Activated effector memory CD4-positive, alpha-beta T cell treated with anti-CD3 and anti-CD28 coated beads, Interleukin-2, amount 50 U/mL, for 16 hours (primary cell): ENCODE data around the gene CRYBB1.

ENCODE experiments used
- DNase-seq: peaks from one replicate; pipeline ENCODE4 v3.0.0-alpha.2; 2020

Gene CRYBB1

DNA sequence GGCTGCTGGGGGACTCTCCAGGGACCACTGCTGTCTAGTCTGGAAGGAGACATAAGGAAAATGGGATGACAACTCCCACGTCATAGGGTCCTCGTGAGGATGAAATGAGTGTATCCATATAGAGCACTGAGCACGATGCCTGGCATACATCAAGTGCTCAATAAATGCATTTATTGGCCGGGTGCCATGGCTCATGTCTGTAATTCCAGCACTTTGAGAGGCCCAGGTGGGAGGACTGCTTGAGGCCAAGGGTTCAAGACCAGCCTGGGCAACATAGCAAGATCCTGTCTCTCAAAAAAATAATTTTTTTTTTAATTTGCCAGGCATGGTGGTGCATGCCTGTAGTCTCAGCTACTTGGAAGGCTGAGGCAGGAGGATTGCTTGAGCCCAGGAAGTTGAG lies 15.7 kb downstream of the CRYBB1 start:
- no peak for DNase-seq

DNA sequence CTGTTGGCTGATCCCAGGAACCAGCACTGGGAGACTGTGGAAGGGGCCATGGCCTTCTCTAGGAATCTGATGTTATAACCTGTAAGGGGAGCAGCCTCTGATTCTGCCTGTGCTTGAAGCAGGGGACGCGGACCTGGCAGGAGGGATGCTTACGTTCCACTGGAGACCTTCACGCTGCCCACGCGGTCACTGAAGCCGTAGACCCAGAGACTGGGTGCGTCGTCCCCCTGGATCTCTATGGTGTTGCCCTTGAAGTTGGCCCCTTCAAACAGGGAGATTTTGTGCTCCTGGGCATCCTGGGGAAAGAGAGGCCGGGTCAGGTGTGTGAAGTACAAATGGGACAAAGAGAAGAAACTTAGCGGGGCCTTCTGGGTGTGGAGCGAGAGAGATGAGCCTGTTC lies 16.1 kb downstream of the CRYBB1 start:
- no peak for DNase-seq

DNA sequence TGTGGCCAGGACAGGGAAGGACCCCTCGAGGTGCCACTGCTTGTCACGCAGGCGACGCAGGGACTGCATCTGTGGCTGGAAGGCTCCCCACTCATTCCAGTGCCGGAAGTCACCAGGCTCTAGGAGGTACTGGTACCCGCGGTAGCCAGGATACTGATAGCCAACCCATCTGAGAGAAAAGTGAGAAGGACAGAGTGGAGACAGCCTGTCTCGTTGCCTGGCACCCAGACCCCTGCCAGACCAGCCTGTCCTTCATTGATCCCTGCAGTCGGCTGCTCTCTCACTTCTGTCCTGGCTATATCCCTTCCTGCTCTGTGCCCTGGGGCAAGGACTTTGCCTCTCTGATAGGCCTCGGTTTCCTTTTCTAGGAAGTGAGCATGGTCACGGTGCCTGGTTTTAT lies 18.3 kb downstream of the CRYBB1 start:
- no peak for DNase-seq

DNA sequence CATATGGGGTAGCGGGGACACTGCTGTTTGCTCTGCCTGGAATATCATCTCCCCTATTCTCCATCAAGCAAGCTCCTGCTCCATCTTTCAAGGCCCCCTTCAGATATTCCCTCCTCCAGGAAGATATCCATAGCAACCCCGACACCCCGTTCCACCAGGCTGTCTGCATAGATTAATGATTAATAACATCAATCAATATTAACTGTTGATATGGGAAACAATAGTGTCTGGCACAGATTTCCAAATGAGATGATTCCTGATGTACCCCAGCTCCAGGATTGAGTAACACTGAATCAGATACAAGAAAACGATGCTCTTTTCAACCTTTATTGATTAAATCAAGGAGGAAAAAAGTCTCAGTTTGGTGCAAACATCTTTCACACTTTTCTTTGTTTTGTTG lies 20.3 kb downstream of the CRYBB1 start:
- DNase-seq: no peak

DNA sequence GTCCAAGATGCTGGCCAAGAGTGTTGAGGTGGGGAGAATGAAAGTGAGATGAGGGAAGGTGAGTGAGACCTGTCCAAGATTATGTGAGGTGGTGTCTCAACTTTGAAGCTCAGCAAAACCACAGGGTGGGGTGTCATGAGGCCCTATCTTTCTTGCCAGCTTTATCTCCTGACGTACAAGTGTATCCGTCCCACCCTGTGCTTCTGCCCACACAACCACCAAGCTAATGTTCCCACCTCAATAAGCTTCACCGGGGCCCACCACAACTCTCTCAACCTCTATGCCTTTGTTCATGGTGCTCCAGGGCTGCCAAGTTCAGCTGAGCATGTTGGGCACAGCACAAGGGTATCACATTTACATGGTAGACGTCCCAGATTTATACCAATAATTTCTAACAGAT lies 20.8 kb downstream of the CRYBB1 start:
- no peak for DNase-seq

DNA sequence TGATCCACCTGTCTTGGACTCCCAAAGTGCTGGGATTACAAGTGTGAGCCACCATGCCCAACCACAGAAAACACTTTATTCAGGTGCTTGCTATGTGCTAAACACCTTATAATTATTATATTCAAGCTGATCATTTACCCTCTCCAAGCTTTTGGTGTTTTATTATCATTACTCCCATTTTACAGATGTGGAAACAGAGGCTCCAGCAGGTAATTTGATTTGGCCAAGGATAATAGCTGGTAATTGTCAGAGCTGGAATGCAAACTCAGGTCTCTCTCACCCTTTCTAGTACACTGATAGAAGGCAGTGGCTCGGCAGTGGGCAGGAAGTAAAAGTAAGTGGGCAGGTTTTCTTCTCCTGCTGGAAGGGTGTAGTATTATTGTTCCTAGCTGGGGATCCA lies 24.1 kb downstream of the CRYBB1 start:
- DNase-seq: no peak

DNA sequence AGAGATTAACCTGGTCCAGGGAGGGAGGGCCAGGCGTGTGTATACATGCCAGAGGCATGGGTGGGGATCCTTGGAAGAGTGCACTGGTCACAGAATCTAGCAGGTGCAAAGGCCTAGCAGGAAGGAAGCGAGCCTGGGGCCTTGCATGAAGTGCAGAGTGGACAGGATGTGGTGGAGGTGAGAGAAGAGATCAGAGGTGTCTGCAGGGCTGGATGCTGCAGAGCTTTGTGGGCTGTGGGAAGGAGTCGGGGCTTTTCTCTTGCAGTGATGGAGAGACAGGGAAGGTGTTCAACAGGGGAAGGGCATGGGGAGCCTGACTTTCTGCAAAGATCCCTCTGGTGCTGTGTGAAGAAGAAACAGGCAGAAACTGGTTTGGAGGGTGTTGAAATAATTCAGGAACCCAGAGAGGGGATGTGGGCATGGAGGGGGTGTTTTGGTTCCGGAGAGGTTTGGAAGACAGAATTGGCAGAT lies 25.4 kb downstream of the CRYBB1 start:
- peak; percentile 73 for DNase-seq

DNA sequence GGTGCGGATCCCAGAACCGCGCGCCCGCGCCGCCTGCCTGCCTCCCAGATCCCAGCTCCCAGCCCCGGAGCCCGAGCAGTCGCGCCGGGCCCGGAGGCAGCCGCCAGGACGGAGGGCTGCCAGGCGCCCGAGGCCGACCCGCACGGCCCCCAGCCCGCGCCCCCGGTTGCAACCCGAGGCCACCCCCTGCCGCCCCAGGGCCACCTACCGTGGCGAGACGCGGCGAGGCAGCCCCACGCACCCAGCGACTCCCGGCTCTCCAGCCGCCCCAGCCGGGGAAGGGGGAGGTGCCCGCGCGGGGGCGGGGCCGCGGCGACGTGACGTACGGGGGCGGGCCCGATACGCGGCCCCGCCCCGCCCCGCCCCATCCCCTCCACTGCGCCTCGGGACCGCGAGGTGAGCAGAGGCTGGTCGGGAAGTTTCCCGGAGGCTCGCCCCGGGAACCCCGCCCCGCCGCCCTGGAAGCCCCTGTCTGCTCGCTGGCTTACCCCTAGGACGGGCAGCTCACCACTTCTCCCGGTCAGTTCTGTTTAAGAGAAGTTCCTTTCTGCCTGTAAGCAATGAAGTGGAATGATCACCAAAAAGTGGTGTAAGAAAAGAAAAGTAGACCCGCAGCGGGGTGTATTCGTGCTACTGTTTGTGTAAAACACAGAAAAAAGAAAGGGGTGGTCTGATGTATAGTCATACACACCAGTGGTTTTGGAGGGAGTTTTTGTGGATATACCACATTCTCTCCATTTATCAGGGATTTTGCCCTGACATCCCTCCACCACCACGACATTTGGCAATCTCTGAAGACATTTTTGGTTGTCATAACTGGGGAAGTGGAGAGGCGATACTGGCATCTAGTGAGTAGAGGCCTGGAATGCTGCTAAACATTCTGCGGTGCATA lies 27.7 kb downstream of the CRYBB1 start, which contains the start of gene TPST2:
TPST2 (minus strand) TSS at position 288 of the 892 bp plus-strand sequence. CDS start 48,502 bp downstream, outside the sequence.
- DNase-seq: peak; percentile 93

DNA sequence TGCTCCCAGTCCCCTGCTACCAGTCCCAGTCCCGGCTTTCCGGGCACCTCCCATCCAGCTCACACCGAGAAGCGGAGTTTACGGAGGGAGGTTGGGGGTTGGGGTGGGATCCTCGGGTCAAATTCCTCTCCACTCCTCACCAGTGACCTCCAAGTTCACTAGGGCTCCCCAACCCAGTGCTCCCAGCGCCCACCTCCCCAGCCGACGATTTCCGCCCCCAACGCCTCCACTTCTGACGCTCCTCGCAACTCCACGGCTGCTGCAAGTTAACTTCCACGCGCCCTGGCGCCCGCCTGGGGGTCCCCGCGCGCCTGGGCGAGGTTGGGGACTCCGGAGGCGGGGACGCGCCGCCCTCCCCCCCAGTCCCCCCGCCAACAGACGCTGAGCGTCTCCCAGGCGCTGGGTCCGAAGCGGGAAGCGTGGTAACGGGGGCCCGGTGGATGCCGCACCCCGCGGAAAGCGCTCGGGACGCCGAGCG lies 28.4 kb downstream of the CRYBB1 start:
- peak; percentile 74 for DNase-seq

DNA sequence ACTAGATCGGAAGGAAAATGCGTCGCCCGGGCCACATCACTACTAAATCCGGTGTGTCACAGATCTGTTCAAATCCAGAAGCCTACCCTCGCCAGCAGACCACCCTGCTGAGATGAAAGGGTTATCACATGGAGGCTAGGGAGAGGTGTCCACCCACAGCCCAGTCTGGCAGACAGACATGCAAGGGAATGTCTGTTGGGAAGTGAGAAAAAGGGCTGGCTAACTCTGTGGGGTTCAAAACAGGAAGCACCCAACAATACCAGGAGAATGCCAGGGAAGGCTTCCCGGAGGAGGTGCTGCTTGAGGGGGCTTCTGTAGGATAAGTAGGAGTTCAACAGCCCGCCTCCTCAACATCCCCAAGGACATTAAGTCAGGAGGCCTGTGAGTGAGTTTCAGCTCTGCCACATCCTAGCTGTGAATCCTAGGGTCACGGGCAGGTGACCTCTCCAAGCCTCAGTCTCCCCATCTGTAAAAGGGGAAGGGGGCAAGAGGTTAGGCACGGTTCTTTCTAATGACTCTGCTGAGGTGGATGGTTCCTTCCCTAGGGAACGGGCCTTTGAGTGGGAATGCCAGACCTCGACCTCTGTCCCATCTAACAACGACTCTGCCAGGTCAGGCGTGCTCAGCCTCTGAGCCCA lies 29.0 kb downstream of the CRYBB1 start:
- DNase-seq: no peak

DNA sequence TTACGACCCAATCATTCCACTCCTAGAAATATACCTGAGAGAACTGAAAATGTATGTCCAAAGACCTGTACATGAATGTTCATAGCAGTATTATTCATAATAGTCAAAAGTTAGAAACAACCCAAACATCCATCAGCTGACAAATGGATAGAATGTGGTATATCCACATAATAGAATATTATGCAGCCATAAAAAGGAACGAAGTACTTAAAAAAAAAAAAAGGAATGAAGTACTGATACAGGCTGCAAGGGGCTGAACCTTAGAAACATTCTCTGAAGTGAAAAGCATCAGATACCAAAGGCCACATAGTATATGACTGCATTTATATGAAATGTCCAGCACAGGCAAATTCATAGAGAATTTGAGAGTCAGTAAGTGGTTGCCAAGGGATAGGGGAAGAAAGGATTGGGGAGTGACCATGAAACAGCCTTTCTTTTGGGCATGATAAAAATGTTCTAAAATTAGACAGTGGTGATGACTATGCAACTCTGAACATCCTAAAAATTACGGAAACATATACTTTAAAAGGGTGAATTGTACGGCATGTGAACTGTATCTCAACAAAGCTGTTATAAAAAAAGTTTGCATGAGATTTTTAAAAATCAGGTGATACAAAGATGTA lies 29.7 kb downstream of the CRYBB1 start:
- DNase-seq: no peak

DNA sequence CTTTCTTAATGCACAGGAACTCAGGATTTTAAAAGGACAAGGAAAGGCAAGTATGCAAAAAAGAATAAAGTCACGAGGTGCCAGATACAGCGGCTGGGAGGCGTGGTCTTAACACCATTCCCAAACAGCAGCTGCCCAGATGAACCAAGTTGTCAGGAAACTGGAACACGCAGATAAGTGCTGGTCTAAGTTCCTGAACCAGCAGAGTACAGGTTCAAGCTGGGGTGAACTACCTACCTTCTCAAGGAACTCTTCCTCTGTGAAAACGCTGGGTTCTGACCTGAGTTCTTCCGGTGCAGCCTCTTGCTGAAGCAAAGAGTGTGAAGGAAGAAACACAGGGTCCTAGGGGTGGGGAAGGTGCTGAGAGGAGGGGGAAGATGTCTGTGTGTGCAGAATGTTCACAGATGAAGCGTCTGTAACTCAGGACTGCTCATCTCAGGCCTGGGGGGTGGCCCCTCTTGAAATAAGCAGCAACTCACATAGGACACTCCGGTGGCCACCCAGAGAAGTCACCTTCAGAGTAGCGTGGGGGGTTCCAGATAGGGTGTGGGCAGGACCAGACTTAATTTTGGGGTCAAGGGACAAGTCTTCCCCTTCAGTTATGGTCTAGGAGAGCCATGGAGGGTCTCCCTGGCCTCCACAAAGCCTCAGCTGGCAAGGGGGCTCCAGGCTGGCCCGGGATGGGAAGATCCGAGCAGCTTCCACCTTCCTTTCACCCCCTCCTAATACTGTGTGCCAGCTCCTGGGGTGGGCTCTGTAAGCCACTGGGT lies 31.1 kb downstream of the CRYBB1 start:
- no peak for DNase-seq

DNA sequence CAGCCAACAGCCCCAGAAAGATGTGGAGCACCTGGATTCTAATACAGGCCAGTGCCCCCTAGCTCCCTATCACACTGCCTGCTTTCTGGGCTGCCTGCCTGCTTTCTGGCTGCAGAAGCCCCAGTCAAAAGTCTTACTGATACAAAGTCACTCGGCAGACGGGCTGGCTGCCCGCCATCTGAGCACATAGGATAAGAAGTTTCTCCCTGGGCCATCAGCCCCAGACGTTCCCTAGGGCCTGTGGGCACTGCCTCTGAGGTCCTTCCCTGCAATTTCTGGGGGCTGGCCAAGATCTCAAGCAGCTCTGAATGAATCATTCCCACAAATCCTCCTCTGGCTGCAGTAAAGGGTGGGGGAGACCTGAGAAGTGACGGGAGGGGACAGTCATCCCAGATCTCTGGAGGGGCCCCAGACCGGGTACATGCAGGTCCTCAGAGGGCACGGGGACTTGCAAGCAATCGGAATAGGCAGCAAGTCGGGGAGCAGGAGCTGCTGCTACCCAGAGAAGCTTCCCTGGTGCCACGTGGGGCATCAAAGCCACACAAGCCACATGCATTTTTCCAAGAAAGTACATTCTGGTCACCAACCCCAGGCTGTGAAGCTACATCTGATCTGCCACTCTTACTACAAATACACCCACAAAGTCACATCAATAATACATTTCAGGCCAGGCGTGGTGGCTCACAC lies 32.6 kb downstream of the CRYBB1 start:
- no peak for DNase-seq

DNA sequence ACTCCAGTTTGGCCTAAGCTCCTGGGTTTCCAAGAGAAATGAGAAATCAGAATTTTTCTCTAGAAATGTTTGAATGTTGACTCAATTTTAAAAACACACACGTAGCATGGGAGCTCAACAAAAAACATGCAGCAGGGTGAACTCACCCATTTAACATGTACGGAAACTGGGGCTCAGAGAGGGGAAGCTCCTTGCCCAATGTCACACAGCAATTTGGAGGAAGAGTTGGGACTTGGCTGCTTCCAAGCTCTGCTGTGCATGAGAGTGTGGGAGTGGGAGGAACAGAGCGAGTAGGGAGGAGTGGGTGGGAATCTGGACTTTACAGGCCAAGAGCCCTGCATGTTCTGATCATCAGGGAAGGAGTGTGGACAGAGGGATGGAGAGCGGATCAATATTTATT lies 33.8 kb downstream of the CRYBB1 start:
- no peak for DNase-seq

DNA sequence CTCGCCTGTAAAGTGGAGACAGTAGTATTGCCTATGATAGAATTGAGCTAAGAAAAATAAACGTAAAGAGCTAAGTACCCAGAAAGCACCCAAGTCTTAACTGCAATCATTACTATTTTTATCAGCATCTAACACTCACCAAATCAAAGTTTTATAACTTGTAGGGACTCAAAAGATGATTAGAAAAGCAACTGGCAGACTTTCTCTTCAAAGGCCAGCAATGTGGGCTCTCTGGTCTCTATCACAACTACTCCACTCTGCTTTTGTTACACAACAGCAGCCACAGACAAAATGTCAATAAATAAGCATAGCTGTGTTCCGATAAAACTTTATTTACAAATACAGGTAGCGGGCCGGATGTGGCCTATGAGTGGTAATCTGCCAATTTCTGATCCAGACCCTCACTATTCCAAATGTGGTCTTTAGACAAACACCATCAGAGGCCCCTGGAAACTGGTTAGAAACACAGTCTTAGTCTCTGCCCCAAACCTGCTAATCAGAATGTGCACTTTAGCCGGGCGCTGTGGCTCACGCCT lies 36.1 kb downstream of the CRYBB1 start:
- DNase-seq: no peak

DNA sequence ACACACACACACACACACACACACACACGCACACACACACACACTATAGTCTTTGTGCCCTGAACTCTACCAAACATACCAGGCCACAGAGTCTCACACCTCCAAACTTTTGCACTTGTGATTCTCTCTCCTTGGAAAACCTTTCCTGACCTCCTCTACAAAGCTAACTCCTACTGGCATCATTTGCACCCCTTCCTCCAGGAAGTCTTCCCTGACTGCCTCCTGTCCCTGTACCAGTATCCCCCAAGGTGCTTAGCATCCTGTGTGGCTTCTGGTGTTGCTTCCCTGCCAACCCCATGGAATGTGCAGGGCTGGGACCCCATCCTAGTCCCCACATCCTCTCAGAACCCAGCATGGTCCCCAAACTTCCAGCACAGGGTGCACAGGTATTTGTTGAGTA lies 36.8 kb downstream of the CRYBB1 start:
- DNase-seq: no peak

DNA sequence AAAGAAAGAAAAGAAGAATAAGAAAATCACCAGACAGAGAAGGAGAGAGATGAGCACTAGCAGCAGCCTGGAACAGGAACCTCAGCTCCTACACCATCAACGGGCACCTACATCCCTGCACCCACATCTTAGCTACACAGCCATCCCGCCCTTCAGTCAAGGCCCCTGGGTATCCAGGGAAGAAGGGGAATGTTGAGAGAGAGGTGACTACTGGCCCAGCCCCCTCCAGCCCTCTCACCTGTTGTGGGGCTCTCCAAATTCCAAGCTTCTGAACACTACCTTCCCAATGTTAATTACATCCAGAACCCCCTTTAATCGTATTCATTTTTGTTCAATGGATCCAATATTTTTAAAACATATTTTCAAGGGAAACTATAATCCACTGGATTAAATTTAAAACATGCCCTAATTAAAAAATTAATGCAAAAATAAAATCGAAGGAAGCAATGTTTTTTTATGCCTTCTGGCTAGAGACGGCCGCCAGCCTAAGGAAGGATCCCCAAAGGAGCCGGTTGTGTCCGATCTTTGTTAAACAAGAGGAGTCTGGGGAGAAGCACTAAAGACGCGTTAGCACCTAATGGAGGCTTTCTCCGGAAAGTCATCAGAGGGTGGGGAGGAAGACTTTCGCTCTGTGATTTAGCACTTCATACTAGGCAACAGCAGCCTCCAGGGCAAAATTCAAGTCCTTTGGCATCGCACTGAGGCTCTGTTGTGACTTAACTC lies 37.4 kb downstream of the CRYBB1 start:
- no peak for DNase-seq

DNA sequence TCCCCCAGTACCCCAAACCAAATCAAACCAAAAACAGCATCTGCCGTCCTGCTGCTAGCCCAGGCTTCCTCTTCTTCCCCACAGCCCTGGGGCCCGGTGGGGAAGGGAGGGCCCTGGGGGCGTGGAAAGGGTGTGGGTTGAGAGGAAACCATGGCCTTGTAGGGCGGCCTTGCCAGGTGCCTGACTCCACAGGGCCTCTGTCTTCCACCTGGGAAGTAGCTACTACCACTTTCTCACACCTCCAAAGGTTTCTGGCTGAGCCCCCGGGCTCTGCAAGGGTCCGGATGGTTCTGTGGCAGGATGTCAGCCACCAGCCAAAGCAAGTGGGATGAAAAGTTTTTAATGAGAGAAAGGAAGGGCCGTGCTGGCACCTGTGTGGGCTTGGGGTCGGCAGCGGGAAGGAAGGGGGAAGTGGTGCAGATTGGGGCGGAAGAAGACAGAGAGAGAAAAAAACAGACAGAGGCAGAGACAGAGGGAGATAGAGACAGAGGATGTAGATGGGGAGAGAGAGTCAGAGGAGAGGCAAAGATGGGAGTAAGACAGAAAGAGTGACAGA lies 38.4 kb downstream of the CRYBB1 start:
- peak; percentile 81 for DNase-seq

DNA sequence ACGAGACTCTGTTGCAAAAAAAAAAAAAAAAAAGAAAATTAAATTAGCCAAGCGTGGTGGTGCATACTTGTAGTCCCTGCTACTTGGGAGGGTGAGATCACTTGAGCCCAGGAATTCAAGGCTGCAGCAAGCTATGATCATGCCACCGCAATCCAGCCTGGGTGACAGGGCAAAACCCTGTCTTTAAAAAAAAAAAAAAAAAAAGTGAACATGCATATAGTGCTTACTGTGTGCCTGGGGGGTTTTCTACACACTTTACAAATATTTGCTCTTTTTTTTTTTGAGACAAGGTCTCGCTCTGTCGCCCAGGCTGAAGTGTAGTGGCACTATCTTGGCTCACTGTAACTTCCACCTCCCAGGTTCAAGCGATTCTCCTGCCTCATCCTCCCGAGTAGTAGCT lies 40.7 kb downstream of the CRYBB1 start:
- no peak for DNase-seq

DNA sequence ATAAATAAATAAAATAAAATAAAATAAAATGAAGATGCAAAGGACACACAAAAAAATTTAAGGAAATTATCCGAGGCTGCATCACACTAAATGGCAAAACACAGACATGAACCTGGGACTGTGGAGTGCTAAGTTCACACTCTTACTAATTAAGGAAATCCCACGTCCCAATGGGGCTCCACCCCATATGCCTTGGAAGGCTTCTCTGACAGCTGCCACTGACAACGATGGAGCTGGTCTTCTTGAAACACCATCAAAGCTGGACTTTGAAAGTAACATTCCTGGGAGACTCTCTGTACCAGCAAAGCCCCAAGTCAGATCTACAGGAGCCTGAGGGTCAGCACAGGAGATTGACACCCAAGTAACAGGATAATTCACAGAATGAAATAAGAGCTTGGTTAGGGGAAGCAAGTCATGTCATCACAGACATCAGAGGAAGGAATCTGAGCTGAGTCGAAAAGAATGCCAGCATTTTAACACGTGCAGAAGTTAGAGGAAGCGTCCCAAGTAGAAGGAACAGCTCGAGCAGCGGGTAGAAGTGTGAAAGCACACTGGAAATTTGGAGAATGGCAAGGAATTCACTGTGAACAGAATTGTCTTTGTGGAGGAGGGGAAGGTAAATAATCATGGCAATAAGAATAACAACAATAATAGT lies 41.7 kb downstream of the CRYBB1 start:
- DNase-seq: no peak
